B cell (primary cell): ENCODE measurements around the gene HTN3. TPM values are rescaled to one million over a fixed set of nuclear protein-coding genes. Genes with fewer than 3 reads are reported as not detected.
A peak's percentile ranks its signal among the peaks of the same experiment; 100 is the strongest.
"Not testable (repeated sequence)": the region's sequence is repeated elsewhere in the genome, so short reads cannot be mapped to it uniquely, and the experiment has no call there.

Experiments
- ATAC-seq: fragments of 200-7000 bp; cut with Tn5 transposase; one replicate; pipeline ENCODE4 v1.10.0; 2021; ENCODE audit warnings: low read depth, mild to moderate bottlenecking, moderate number of reproducible peaks, moderate library complexity
- CTCF ChIA-PET: fragments of 350-600 bp; sonication (Branson Sonifier 250); formaldehyde crosslinking; loops from one replicate; lab custom pipeline; 2021; ENCODE audit warnings: antibody characterized with exemption, inconsistent platforms; lab: Charles Lee
- POLR2A ChIA-PET: fragments of 350-600 bp; sonication (Branson Sonifier 250); formaldehyde crosslinking; loops from one replicate; lab custom pipeline; 2021; ENCODE audit warnings: antibody characterized with exemption; lab: Charles Lee
- DNase-seq: peaks from one replicate; pipeline ENCODE4 v3.0.0; 2013
- H2AFZ ChIP-seq: 2 replicates; pipeline ENCODE4 v1.6.1; 2012; ENCODE audit warnings: mild to moderate bottlenecking, low read depth, low read length; ENCODE audit not compliant: insufficient read depth, poor library complexity, severe bottlenecking
- H3K27ac ChIP-seq, 2 donors: 1 replicate in 1 of 2; 2 replicates in 1 of 2; pipeline ENCODE4 v1.5.1; 2012 to 2013; ENCODE audit warnings: low read length in 2 of 2, mild to moderate bottlenecking in 2 of 2, moderate library complexity in 1 of 2
- H3K27me3 ChIP-seq, 4 experiments: fragments of 200-600 bp in 1 of 4; sonication (generic) in 1 of 4; replicated peaks in 1 of 4; 1 replicate in 2 of 4; 2 replicates in 2 of 4; pipeline versions ENCODE4 v1.6.1 to v1.7.0; 2013 to 2016; ENCODE audit warnings: low read length in 3 of 4, mild to moderate bottlenecking in 2 of 4, mixed read lengths in 1 of 4, moderate library complexity in 1 of 4; ENCODE audit not compliant: insufficient read depth in 4 of 4, control insufficient read depth in 3 of 4; ENCODE audit errors: control extremely low read depth in 1 of 4
- H3K36me3 ChIP-seq, 2 experiments: replicated peaks in 1 of 2; 1 replicate in 1 of 2; 2 replicates in 1 of 2; pipeline versions ENCODE4 v1.6.1 to v1.7.1; 2013; ENCODE audit warnings: low read length in 1 of 2; ENCODE audit not compliant: insufficient read depth in 2 of 2, control insufficient read depth in 1 of 2; ENCODE audit errors: control extremely low read depth in 1 of 2, extremely low read depth in 1 of 2
- H3K4me1 ChIP-seq, 2 donors: fragments of 200-600 bp in 1 of 2; sonication (generic) in 1 of 2; 1 replicate in 1 of 2; 2 replicates in 1 of 2; pipeline versions ENCODE4 v1.5.1 to v1.6.1; 2013 to 2017; ENCODE audit warnings: low read length in 2 of 2; ENCODE audit not compliant: control insufficient read depth in 2 of 2, insufficient read depth in 2 of 2
- H3K4me2 ChIP-seq: replicated peaks from 2 replicates; pipeline ENCODE3; 2012; ENCODE audit warnings: mild to moderate bottlenecking, low read depth, low read length; ENCODE audit not compliant: poor library complexity, severe bottlenecking
- H3K4me3 ChIP-seq, 5 experiments: fragments of 200-600 bp in 1 of 5; sonication (generic) in 1 of 5; 1 replicate in 3 of 5; 2 replicates in 2 of 5; pipeline versions ENCODE4 v1.5.1 to v1.7.0; 2011 to 2016; ENCODE audit warnings: low read length in 4 of 5, mild to moderate bottlenecking in 4 of 5, low read depth in 2 of 5, control low read depth in 1 of 5, moderate library complexity in 1 of 5; ENCODE audit not compliant: insufficient read depth in 1 of 5; ENCODE audit errors: control extremely low read depth in 1 of 5, extremely low read depth in 1 of 5
- H3K79me2 ChIP-seq: fragments of 200-600 bp; sonication (generic); one replicate; pipeline ENCODE4 v1.6.0; 2016; ENCODE audit warnings: low read length; ENCODE audit not compliant: control insufficient read depth, insufficient read depth
- H3K9ac ChIP-seq: fragments of 200-600 bp; sonication (generic); 2 replicates; pipeline ENCODE4 v1.6.1; 2017; ENCODE audit warnings: mild to moderate bottlenecking, low read length, moderate library complexity
- H3K9me3 ChIP-seq, 3 donors: one replicate each; pipeline versions ENCODE4 v1.6.1 to v1.7.1; 2013; ENCODE audit warnings: low read length in 2 of 3; ENCODE audit not compliant: control insufficient read depth in 2 of 3, insufficient read depth in 1 of 3; ENCODE audit errors: control extremely low read depth in 1 of 3
- H4K20me1 ChIP-seq: 2 replicates; pipeline ENCODE4 v1.6.0; 2012; ENCODE audit warnings: mild to moderate bottlenecking, low read length; ENCODE audit not compliant: insufficient read depth, control insufficient read depth, poor library complexity, severe bottlenecking
- H3K27ac Mint-ChIP-seq: one replicate; pipeline ENCODE4 v1.8.0; 2021; ENCODE audit warnings: mixed read lengths
- H3K27me3 Mint-ChIP-seq: one replicate; pipeline ENCODE4 v1.8.0; 2021; ENCODE audit warnings: mixed read lengths
- H3K4me1 Mint-ChIP-seq: one replicate; pipeline ENCODE4 v1.8.0; 2021; ENCODE audit warnings: mixed read lengths
- H3K4me3 Mint-ChIP-seq: one replicate; pipeline ENCODE4 v1.8.0; 2021; ENCODE audit warnings: mixed read lengths
- H3K9me3 Mint-ChIP-seq: one replicate; pipeline ENCODE4 v1.8.0; 2022; ENCODE audit warnings: mixed read lengths; ENCODE audit not compliant: insufficient read depth
- CTCF ChIP-seq: fragments of 200-600 bp; IDR thresholded peaks from one replicate; pipeline ENCODE4 v1.8.0; 2022; ENCODE audit warnings: antibody characterized with exemption, mild to moderate bottlenecking
- EZH2 ChIP-seq: IDR thresholded peaks from 2 replicates; pipeline ENCODE4 v1.6.1; 2012; ENCODE audit warnings: borderline replicate concordance, low read depth, mild to moderate bottlenecking, moderate library complexity, low read length; ENCODE audit not compliant: insufficient read depth, poor library complexity, severe bottlenecking
- WGBS: methylation state at CpG from one replicate; pipeline ENCODE4 v1.1.5; 2013; ENCODE audit warnings: missing lambda C conversion rate; ENCODE audit not compliant: insufficient coverage; 5-methylcytosine and 5-hydroxymethylcytosine counted together
- intact Hi-C: fragments of 100-400 bp; cut with micrococcal nuclease; formaldehyde crosslinking; loops from one replicate; pipeline ENCODE4 v1.10.0; 2022
- polyA plus RNA-seq: library from polyadenylated mRNA; depleted of rRNA; stranded (reverse); fragments of >200 nt; gene quantifications from 2 replicates; pipeline ENCODE4 v1.2.3, GENCODE V29; 2012
- total RNA-seq, 2 donors: library from RNA; stranded (reverse); fragments of 120-200 nt in 1 of 2; gene quantifications; 1 replicate in 1 of 2; 2 replicates in 1 of 2; pipeline versions ENCODE4 v1.2.3 to v1.2.4, GENCODE V29; 2013 to 2022

HTN3 gene
- total and polyA plus RNA-seq, 2 donors (not counting 1 experiment from before 2014, with no cell fraction given) = not detected

GRCh38 chr4:70039928-70040327 lies 11.7 kb downstream of the HTN3 start:
- CTCF ChIA-PET, H3K27me3 ChIP-seq, H4K20me1 ChIP-seq, H3K9me3 ChIP-seq, DNase-seq, H3K36me3 ChIP-seq, H3K27ac ChIP-seq, H3K4me3 ChIP-seq, H3K4me1 ChIP-seq, intact Hi-C loops, H3K79me2 ChIP-seq, POLR2A ChIA-PET, H3K9me3 Mint-ChIP-seq, H3K4me2 ChIP-seq, ATAC-seq, H2AFZ ChIP-seq, H3K27me3 Mint-ChIP-seq, H3K4me3 Mint-ChIP-seq, H3K4me1 Mint-ChIP-seq, H3K9ac ChIP-seq: not testable (repeated sequence)
- H3K27ac Mint-ChIP-seq = peak overlapping the region; percentile 20

GRCh38 chr4:70041652-70042286 lies 13.5 kb downstream of the HTN3 start:
- no peak for TF ChIP-seq EZH2
- TF ChIP-seq CTCF = no peak
- H4K20me1 ChIP-seq = no peaks in the 10 kb centered on the region
- no peaks in the 10 kb centered on the region for H3K4me1 Mint-ChIP-seq
- no peaks in the 10 kb centered on the region for H3K4me1 ChIP-seq
- 95% methylated on average over 7 of the region's 7 CpGs for WGBS
- no peak overlapping the region for H3K27ac Mint-ChIP-seq
- no peaks in the 10 kb centered on the region for H3K27me3 ChIP-seq
- H2AFZ ChIP-seq = no peak overlapping the region
- H3K9me3 ChIP-seq = peaks cover 0 to 7% (median 0%) of the 10 kb centered on the region in 3 donors
- no peaks in the 10 kb centered on the region for H3K27me3 Mint-ChIP-seq
- CTCF ChIA-PET = no interaction called here
- DNase-seq (no peak), ATAC-seq (no peak)
- no peak overlapping the region for H3K4me2 ChIP-seq
- H3K27ac ChIP-seq = no peak overlapping the region
- POLR2A ChIA-PET = no interaction called here
- H3K9ac ChIP-seq = no peak overlapping the region
- H3K36me3 ChIP-seq = no peaks in the 10 kb centered on the region
- H3K9me3 Mint-ChIP-seq = peaks cover 5% of the 10 kb centered on the region
- intact Hi-C loops = no loop called here
- H3K4me3 Mint-ChIP-seq = no peak overlapping the region
- H3K4me3 ChIP-seq = no peak overlapping the region
- H3K79me2 ChIP-seq = no peaks in the 10 kb centered on the region

GRCh38 chr4:70050138-70050537 lies 21.9 kb downstream of the HTN3 start, which contains the start of gene HTN1:
Gene HTN1 (plus strand): TSS chr4:70050438. CDS start chr4:70053077, 2,639 bp downstream.
- H2AFZ ChIP-seq, CTCF ChIA-PET, H3K27ac ChIP-seq, H3K4me3 ChIP-seq, H3K27me3 ChIP-seq, H3K36me3 ChIP-seq, H4K20me1 ChIP-seq, H3K27ac Mint-ChIP-seq, H3K9me3 Mint-ChIP-seq, DNase-seq, H3K4me1 Mint-ChIP-seq, POLR2A ChIA-PET, H3K9me3 ChIP-seq, H3K4me1 ChIP-seq, H3K4me2 ChIP-seq, ATAC-seq, H3K9ac ChIP-seq, H3K79me2 ChIP-seq, H3K4me3 Mint-ChIP-seq, H3K27me3 Mint-ChIP-seq, intact Hi-C loops: not testable (repeated sequence)
- no CpG with 5 or more reads among the region's 6 CpGs for WGBS
